Measurements from ENCODE around the gene C20orf202.

GRCh38 chr20:1204576-1204975 lies 1.3 kb downstream of the C20orf202 start:
- TF ChIP-seq, protein P1, sequence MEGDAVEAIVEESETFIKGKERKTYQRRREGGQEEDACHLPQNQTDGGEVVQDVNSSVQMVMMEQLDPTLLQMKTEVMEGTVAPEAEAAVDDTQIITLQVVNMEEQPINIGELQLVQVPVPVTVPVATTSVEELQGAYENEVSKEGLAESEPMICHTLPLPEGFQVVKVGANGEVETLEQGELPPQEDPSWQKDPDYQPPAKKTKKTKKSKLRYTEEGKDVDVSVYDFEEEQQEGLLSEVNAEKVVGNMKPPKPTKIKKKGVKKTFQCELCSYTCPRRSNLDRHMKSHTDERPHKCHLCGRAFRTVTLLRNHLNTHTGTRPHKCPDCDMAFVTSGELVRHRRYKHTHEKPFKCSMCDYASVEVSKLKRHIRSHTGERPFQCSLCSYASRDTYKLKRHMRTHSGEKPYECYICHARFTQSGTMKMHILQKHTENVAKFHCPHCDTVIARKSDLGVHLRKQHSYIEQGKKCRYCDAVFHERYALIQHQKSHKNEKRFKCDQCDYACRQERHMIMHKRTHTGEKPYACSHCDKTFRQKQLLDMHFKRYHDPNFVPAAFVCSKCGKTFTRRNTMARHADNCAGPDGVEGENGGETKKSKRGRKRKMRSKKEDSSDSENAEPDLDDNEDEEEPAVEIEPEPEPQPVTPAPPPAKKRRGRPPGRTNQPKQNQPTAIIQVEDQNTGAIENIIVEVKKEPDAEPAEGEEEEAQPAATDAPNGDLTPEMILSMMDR (conservative IDR thresholded peaks at IDR 0.05 in 1 of 2, IDR thresholded peaks at IDR 0.05 in 1 of 2; ENCODE audit: extremely low read depth in 1 of 2, insufficient read depth in 1 of 2, low read depth in 1 of 2, low read length in 2 of 2): no peak
- TF ChIP-seq EZH2 (IDR thresholded peaks at IDR 0.05; ENCODE audit: borderline replicate concordance, low read length): no peak
